HG03378 (cell line): ENCODE data around the gene HNF1A.

Experiments used
- ATAC-seq: cut with Tn5 transposase; IDR thresholded peaks from one replicate; pipeline ENCODE4 v1.9.1; 2021; ENCODE audit warnings: mild to moderate bottlenecking, moderate library complexity; ENCODE audit not compliant: unreplicated experiment

Gene HNF1A

GRCh38 chr12:120988234-120988633 is 9.9 kb downstream of the HNF1A start:
- ATAC-seq: no peak

- ATAC-seq: no peak
Observed at GRCh38 chr12:120988658-120989057, 10.3 kb downstream of the HNF1A start.

GRCh38 chr12:120989687-120990086 is 11.3 kb downstream of the HNF1A start:
- no peak for ATAC-seq

GRCh38 chr12:120990487-120991055 is 12.2 kb downstream of the HNF1A start:
- ATAC-seq: no peak

GRCh38 chr12:120991965-120992364 is 13.6 kb downstream of the HNF1A start:
- ATAC-seq: no peak

GRCh38 chr12:120992989-120993388 is 14.6 kb downstream of the HNF1A start:
- ATAC-seq: no peak

- ATAC-seq: no peak
Observed at GRCh38 chr12:120993496-120993895, 15.2 kb downstream of the HNF1A start.

- ATAC-seq: no peak
Observed at GRCh38 chr12:120994059-120994458, 15.7 kb downstream of the HNF1A start.

- no peak for ATAC-seq
Observed at GRCh38 chr12:120994589-120995337, 16.4 kb downstream of the HNF1A start.

- ATAC-seq: no peak
Observed at GRCh38 chr12:120996133-120996746, 17.9 kb downstream of the HNF1A start.

GRCh38 chr12:120997448-120997847 is 19.1 kb downstream of the HNF1A start:
- no peak for ATAC-seq

GRCh38 chr12:120998435-120998834 is 20.1 kb downstream of the HNF1A start:
- no peak for ATAC-seq

GRCh38 chr12:120999191-121000120 is 21.1 kb downstream of the HNF1A start:
- no peak for ATAC-seq

- ATAC-seq: no peak
Observed at GRCh38 chr12:121000530-121000929, 22.2 kb downstream of the HNF1A start.

- no peak for ATAC-seq
Observed at GRCh38 chr12:121001060-121001459, 22.7 kb downstream of the HNF1A start.

- ATAC-seq: no peak
Observed at GRCh38 chr12:121001841-121002483, 23.6 kb downstream of the HNF1A start.

- no peak for ATAC-seq
Observed at GRCh38 chr12:121003650-121004049, 25.3 kb downstream of the HNF1A start.

GRCh38 chr12:121004253-121004815 is 26.0 kb downstream of the HNF1A start:
- ATAC-seq: no peak

GRCh38 chr12:121005346-121005815 is 27.0 kb downstream of the HNF1A start:
- no peak for ATAC-seq
